GM12892 (cell line): ENCODE measurements around the gene UGT2A2.

Experiments
- POLR2A ChIP-seq: IDR thresholded peaks from 2 replicates; pipeline ENCODE4 v1.6.1; 2011; ENCODE audit warnings: low read depth, low read length, control low read depth
- POLR2AphosphoS5 ChIP-seq: IDR thresholded peaks from 2 replicates; pipeline ENCODE4 v1.6.1; 2011; ENCODE audit warnings: low read depth, low read length, control low read depth
- TAF1 ChIP-seq: IDR thresholded peaks from 2 replicates; pipeline ENCODE4 v1.6.1; 2011; ENCODE audit warnings: low read depth, mild to moderate bottlenecking, control low read depth, low read length, borderline replicate concordance

DNA sequence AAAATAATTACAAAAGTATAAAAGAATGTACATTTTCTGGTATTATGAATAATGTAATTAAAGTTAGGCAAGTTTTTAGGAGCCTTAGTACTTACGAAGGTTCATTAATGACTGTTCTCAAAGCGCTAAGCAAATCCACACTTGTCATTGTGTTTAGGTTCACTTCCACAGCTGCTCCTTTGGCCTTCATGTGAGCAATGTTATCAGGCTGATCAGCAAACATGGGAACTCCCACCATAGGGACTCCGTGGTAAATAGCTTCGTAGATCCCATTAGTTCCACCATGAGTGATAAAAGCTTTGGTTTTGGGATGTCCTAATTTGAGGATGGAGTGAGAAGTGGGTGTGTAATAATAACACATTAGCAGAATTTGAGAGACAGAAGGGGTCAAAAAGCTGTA is 45.1 kb downstream of the UGT2A2 start:
- no peak for TF ChIP-seq POLR2AphosphoS5
- no peak for TF ChIP-seq POLR2A
- no peak for TF ChIP-seq TAF1
